GM23338 (cell line): ENCODE measurements around the gene GRIA4. TPM values are rescaled to one million over a fixed set of nuclear protein-coding genes. Genes with fewer than 3 reads are reported as not detected.

Source experiments
- ATAC-seq: fragments of 200-7000 bp; cut with Tn5 transposase; 3 replicates; pipeline ENCODE4 v1.9.1; 2020
- DNase-seq: peaks from one replicate; pipeline ENCODE4 v3.0.0-alpha.2; 2015; ENCODE audit warnings: low spot score
- H2AFZ ChIP-seq: fragments of 200-600 bp; sonication (generic); 2 replicates; pipeline ENCODE4 v1.8.0; 2016; ENCODE audit warnings: antibody characterized with exemption, mild to moderate bottlenecking, moderate library complexity
- H3F3A ChIP-seq: fragments of 200-600 bp; sonication (generic); replicated peaks from 2 replicates; pipeline ENCODE4 v1.8.0; 2017; ENCODE audit warnings: antibody characterized with exemption, mixed run types, low read depth
- H3K27ac ChIP-seq: fragments of 200-600 bp; sonication (generic); 2 replicates; pipeline ENCODE4 v1.6.1; 2016; ENCODE audit warnings: low read depth
- H3K27me3 ChIP-seq: fragments of 200-600 bp; sonication (generic); 2 replicates; pipeline ENCODE4 v1.8.0; 2016; ENCODE audit warnings: mild to moderate bottlenecking, mixed run types, moderate library complexity; ENCODE audit not compliant: insufficient read depth
- H3K36me3 ChIP-seq: fragments of 200-600 bp; sonication (generic); 2 replicates; pipeline ENCODE4 v1.8.0; 2016; ENCODE audit warnings: mild to moderate bottlenecking; ENCODE audit not compliant: insufficient read depth
- H3K4me1 ChIP-seq: fragments of 200-600 bp; sonication (generic); 2 replicates; pipeline ENCODE4 v1.8.0; 2016; ENCODE audit warnings: mild to moderate bottlenecking, moderate library complexity; ENCODE audit not compliant: insufficient read depth
- H3K4me2 ChIP-seq: fragments of 200-600 bp; sonication (generic); 2 replicates; pipeline ENCODE4 v1.7.1; 2017; ENCODE audit warnings: mixed run types
- H3K4me3 ChIP-seq: fragments of 200-600 bp; sonication (generic); 2 replicates; pipeline ENCODE4 v1.6.1; 2016; ENCODE audit warnings: mixed run types
- H3K79me2 ChIP-seq: fragments of 200-600 bp; sonication (generic); replicated peaks from 2 replicates; pipeline ENCODE4 v1.8.0; 2017; ENCODE audit warnings: mild to moderate bottlenecking; ENCODE audit not compliant: insufficient read depth
- H3K9me2 ChIP-seq: fragments of 200-600 bp; sonication (generic); 2 replicates; pipeline ENCODE4 v1.8.0; 2017; ENCODE audit not compliant: insufficient read depth
- H4K20me1 ChIP-seq: fragments of 200-600 bp; sonication (generic); replicated peaks from 2 replicates; pipeline ENCODE4 v1.8.0; 2017; ENCODE audit warnings: mild to moderate bottlenecking; ENCODE audit not compliant: insufficient read depth
- H3K27ac Mint-ChIP-seq: 2 replicates; pipeline ENCODE4 v1.8.0; 2020; ENCODE audit warnings: inconsistent platforms, mild to moderate bottlenecking, moderate library complexity, mixed read lengths
- H3K27me3 Mint-ChIP-seq: 3 replicates; pipeline ENCODE4 v1.8.0; 2022; ENCODE audit warnings: low read depth, mild to moderate bottlenecking, moderate library complexity, mixed read lengths, inconsistent platforms; ENCODE audit not compliant: insufficient read depth, poor library complexity
- H3K36me3 Mint-ChIP-seq: 3 replicates; pipeline ENCODE4 v1.8.0; 2021; ENCODE audit warnings: low read depth, mild to moderate bottlenecking, inconsistent platforms, moderate library complexity, mixed read lengths
- H3K4me1 Mint-ChIP-seq: 3 replicates; pipeline ENCODE4 v1.8.0; 2020; ENCODE audit warnings: mild to moderate bottlenecking, inconsistent platforms, mixed read lengths
- H3K4me3 Mint-ChIP-seq: 3 replicates; pipeline ENCODE4 v1.8.0; 2021; ENCODE audit warnings: moderate library complexity, mild to moderate bottlenecking, inconsistent platforms, mixed read lengths
- H3K9me3 Mint-ChIP-seq: 3 replicates; pipeline ENCODE4 v1.8.0; 2020; ENCODE audit warnings: moderate library complexity, mild to moderate bottlenecking, inconsistent platforms, mixed read lengths
- CREB1 ChIP-seq: fragments of 250-450 bp; sonication (Bioruptor Pico); IDR thresholded peaks from 2 replicates; pipeline ENCODE4 v1.5.0; 2020; ENCODE audit warnings: low read depth, mild to moderate bottlenecking, moderate library complexity
- CTCF ChIP-seq, 2 experiments: fragments of 200-600 bp in 1 of 2; sonication (generic) in 1 of 2; conservative IDR thresholded peaks; 2 replicates each; pipeline versions ENCODE4 v1.5.1 to v1.6.1; 2016 to 2017; ENCODE audit warnings: antibody characterized with exemption in 2 of 2, low read depth in 2 of 2, mild to moderate bottlenecking in 2 of 2, moderate library complexity in 1 of 2
- ETS1 ChIP-seq: IDR thresholded peaks from 2 replicates; pipeline ENCODE4 v1.6.1; 2016; ENCODE audit warnings: antibody characterized with exemption
- EZH2 ChIP-seq: fragments of 200-600 bp; sonication (generic); IDR thresholded peaks from one replicate; pipeline ENCODE4 v1.8.0; 2017; ENCODE audit warnings: antibody characterized with exemption, mild to moderate bottlenecking, low read depth; ENCODE audit not compliant: unreplicated experiment
- EZH2phosphoT487 ChIP-seq: fragments of 200-600 bp; sonication (generic); IDR thresholded peaks from one replicate; pipeline ENCODE4 v1.8.1; 2018; ENCODE audit warnings: antibody characterized with exemption; ENCODE audit not compliant: unreplicated experiment
- JUNB ChIP-seq: IDR thresholded peaks from one replicate; pipeline ENCODE4 v1.6.1; 2016; ENCODE audit warnings: antibody characterized with exemption; ENCODE audit not compliant: unreplicated experiment
- NANOG ChIP-seq: IDR thresholded peaks from 2 replicates; pipeline ENCODE4 v1.6.1; 2016; ENCODE audit warnings: antibody characterized with exemption, borderline replicate concordance
- POLR2AphosphoS5 ChIP-seq: IDR thresholded peaks from 2 replicates; pipeline ENCODE4 v1.6.1; 2016; ENCODE audit warnings: antibody characterized with exemption, low read depth
- REST ChIP-seq: IDR thresholded peaks from one replicate; pipeline ENCODE4 v1.6.1; 2018; ENCODE audit warnings: antibody characterized with exemption; ENCODE audit not compliant: unreplicated experiment
- STAT1 ChIP-seq: IDR thresholded peaks from one replicate; pipeline ENCODE4 v1.6.1; 2016; ENCODE audit warnings: antibody characterized with exemption; ENCODE audit not compliant: unreplicated experiment
- ZNF114 ChIP-seq: fragments of 250-450 bp; sonication (Bioruptor Pico); IDR thresholded peaks from 2 replicates; pipeline ENCODE4 v1.5.0; 2020; ENCODE audit warnings: mild to moderate bottlenecking, moderate library complexity
- ZNF331 ChIP-seq: fragments of 250-450 bp; sonication (Bioruptor Pico); IDR thresholded peaks from 2 replicates; pipeline ENCODE4 v1.5.0; 2020; ENCODE audit warnings: low read depth, mild to moderate bottlenecking, moderate library complexity
- polyA plus RNA-seq: library from polyadenylated mRNA; unstranded; fragments of >200 nt; fragmentation: Nextera tagmentation; extraction: Ambion mirVana; gene quantifications from 2 replicates; pipeline ENCODE4 v1.2.1, GENCODE V29; 2016
- total RNA-seq: library from RNA; depleted of rRNA; stranded (reverse); fragments of >200 nt; shearing (Covaris generic); gene quantifications from 2 replicates; pipeline ENCODE4 v1.2.3, GENCODE V29; 2014

GRIA4 gene
- total and polyA plus RNA-seq, 2 experiments from 2014 or later = 17.8 to 71.1 TPM

- TF ChIP-seq CTCF (conservative IDR thresholded peaks at IDR 0.05; ENCODE audit: low read depth in 2 of 2) (no peak), ZNF114 (CRISPR knock-in tag) (no peak), REST (no peak)
Observed at GRCh38 chr11:105825141-105825540, 215.3 kb downstream of the GRIA4 start (continued).

GRCh38 chr11:105827906-105828305 lies 218.0 kb downstream of the GRIA4 start:
- H3K4me2 ChIP-seq = no peak overlapping the region
- Mint-ChIP-seq H3K9me3 (no peaks in the 10 kb centered on the region), H3K4me1 (peaks cover 5% of the 10 kb centered on the region), H3K27ac (no peak overlapping the region), H3K4me3 (no peak overlapping the region), H3K27me3 (no peaks in the 10 kb centered on the region), H3K36me3 (no peaks in the 10 kb centered on the region)
- no peak overlapping the region for H3K27ac ChIP-seq
- H3F3A ChIP-seq = no peaks in the 10 kb centered on the region
- DNase-seq (no peak), ATAC-seq (no peak)
- H3K4me3 ChIP-seq = no peak overlapping the region
- H3K4me1 ChIP-seq = no peaks in the 10 kb centered on the region
- 0 out of 2 replicates have a peak, but pooled peaks cover 4% of the 10 kb centered on the region for H4K20me1 ChIP-seq
- no peaks in the 10 kb centered on the region; the same call in 1 of the 2 replicates for H3K9me2 ChIP-seq
- H2AFZ ChIP-seq = no peak overlapping the region
- no peaks in the 10 kb centered on the region for H3K27me3 ChIP-seq
- no peaks in the 10 kb centered on the region for H3K79me2 ChIP-seq
- H3K36me3 ChIP-seq = no peaks in the 10 kb centered on the region
- TF ChIP-seq POLR2AphosphoS5 (no peak), CTCF (conservative IDR thresholded peaks at IDR 0.05; ENCODE audit: low read depth in 2 of 2) (no peak), CREB1 (CRISPR knock-in tag) (no peak), ZNF114 (CRISPR knock-in tag) (no peak), JUNB (no peak), STAT1 (no peak), EZH2 (no peak), EZH2phosphoT487 (no peak), NANOG (no peak), REST (no peak), ETS1 (no peak), ZNF331 (no peak)
